Neural cell (in vitro differentiated cells): ENCODE results near the gene GIMAP2. TPM values are rescaled to one million over a fixed set of nuclear protein-coding genes. Genes with fewer than 3 reads are reported as not detected.

Source experiments
- H2AFZ ChIP-seq: fragments of 200-600, 300-800 bp; sonication (generic), shearing (Covaris generic); 2 replicates; pipeline ENCODE4 v1.6.0; 2014; ENCODE audit warnings: low read depth, mild to moderate bottlenecking, antibody characterized with exemption, low read length, moderate library complexity
- H3F3A ChIP-seq: fragments of 200-600 bp; shearing (Covaris generic); 2 replicates; pipeline ENCODE4 v1.6.1; 2016; ENCODE audit warnings: mild to moderate bottlenecking, moderate library complexity, mixed read lengths, antibody characterized with exemption, low read length; ENCODE audit not compliant: insufficient read depth, poor library complexity, severe bottlenecking
- H3K27ac ChIP-seq: fragments of 200-600, 300-800 bp; sonication (generic), shearing (Covaris generic); 2 replicates; pipeline ENCODE4 v1.5.1; 2014; ENCODE audit warnings: mild to moderate bottlenecking, low read length, moderate library complexity
- H3K27me3 ChIP-seq: fragments of 300-800, 200-600 bp; sonication (generic), shearing (Covaris generic); 2 replicates; pipeline ENCODE4 v1.6.0; 2014; ENCODE audit warnings: mild to moderate bottlenecking, low read depth, low read length, moderate library complexity; ENCODE audit not compliant: insufficient read depth
- H3K36me3 ChIP-seq: fragments of 300-800, 200-600 bp; sonication (generic), shearing (Covaris generic); 2 replicates; pipeline ENCODE4 v1.5.1; 2014; ENCODE audit warnings: mild to moderate bottlenecking, antibody characterized with exemption, low read length, moderate library complexity; ENCODE audit not compliant: insufficient read depth
- H3K4me2 ChIP-seq: fragments of 300-800, 200-600 bp; sonication (generic), shearing (Covaris generic); 2 replicates; pipeline ENCODE4 v1.6.0; 2014; ENCODE audit warnings: mild to moderate bottlenecking, low read length
- H3K4me3 ChIP-seq: fragments of 300-800, 200-600 bp; sonication (generic), shearing (Covaris generic); 2 replicates; pipeline ENCODE4 v1.5.1; 2014; ENCODE audit warnings: mild to moderate bottlenecking, low read length, moderate library complexity
- H3K79me2 ChIP-seq: fragments of 200-600 bp; shearing (Covaris generic); replicated peaks from 2 replicates; pipeline ENCODE4 v1.6.0; 2014; ENCODE audit warnings: mild to moderate bottlenecking, low read length, moderate library complexity; ENCODE audit not compliant: insufficient read depth
- H3K9ac ChIP-seq: fragments of 300-800, 200-600 bp; sonication (generic), shearing (Covaris generic); 2 replicates; pipeline ENCODE4 v1.6.1; 2016; ENCODE audit warnings: mild to moderate bottlenecking, low read length, mixed read lengths
- H3K9me2 ChIP-seq: fragments of 200-600 bp; shearing (Covaris generic); 2 replicates; pipeline ENCODE4 v1.6.1; 2016; ENCODE audit warnings: mild to moderate bottlenecking, low read length, mixed read lengths; ENCODE audit not compliant: insufficient read depth
- H3K9me3 ChIP-seq: fragments of 200-600, 300-800 bp; sonication (generic), shearing (Covaris generic); 2 replicates; pipeline ENCODE4 v1.6.1; 2016; ENCODE audit warnings: mild to moderate bottlenecking, mixed run types, low read length, moderate library complexity, mixed read lengths
- H4K20me1 ChIP-seq: fragments of 200-600 bp; shearing (Covaris generic); 2 replicates; pipeline ENCODE4 v1.6.1; 2016; ENCODE audit warnings: mild to moderate bottlenecking, mixed run types; ENCODE audit not compliant: insufficient read depth
- EP300 ChIP-seq: fragments of 450-650 bp; conservative IDR thresholded peaks from 2 replicates; pipeline ENCODE4 v1.6.1; 2014; ENCODE audit warnings: antibody characterized with exemption, mild to moderate bottlenecking, moderate library complexity; ENCODE audit not compliant: poor library complexity, severe bottlenecking
- EZH2 ChIP-seq: fragments of 200-600, 300-800 bp; shearing (Covaris generic), sonication (generic); IDR thresholded peaks from 2 replicates; pipeline ENCODE4 v1.6.1; 2014; ENCODE audit warnings: antibody characterized with exemption, low read length, borderline replicate concordance, mild to moderate bottlenecking; ENCODE audit not compliant: insufficient read depth, poor library complexity, severe bottlenecking
- MXI1 ChIP-seq: fragments of 450-650 bp; conservative IDR thresholded peaks from 2 replicates; pipeline ENCODE4 v1.6.1; 2014; ENCODE audit warnings: antibody characterized with exemption, mild to moderate bottlenecking; ENCODE audit not compliant: poor library complexity, severe bottlenecking
- POLR2AphosphoS5 ChIP-seq: IDR thresholded peaks from 2 replicates; pipeline ENCODE4 v1.6.1; 2012
- RAD21 ChIP-seq: fragments of 450-650 bp; conservative IDR thresholded peaks from 2 replicates; pipeline ENCODE4 v1.6.1; 2014; ENCODE audit warnings: antibody characterized with exemption, mild to moderate bottlenecking, moderate library complexity
- SMC3 ChIP-seq: fragments of 450-650 bp; conservative IDR thresholded peaks from 2 replicates; pipeline ENCODE4 v1.6.1; 2014; ENCODE audit warnings: antibody characterized with exemption, mild to moderate bottlenecking, moderate library complexity; ENCODE audit not compliant: poor library complexity
- TAF1 ChIP-seq: IDR thresholded peaks from 2 replicates; pipeline ENCODE4 v1.6.1; 2012; ENCODE audit warnings: low read depth
- polyA plus RNA-seq: library from polyadenylated mRNA; depleted of rRNA; stranded (reverse); fragments of >200 nt; gene quantifications from 2 replicates; pipeline ENCODE4 v1.2.3, GENCODE V29; 2014
- TF ChIP-seq, protein P1 (sequence below): fragments of 450-650 bp; IDR thresholded peaks from 2 replicates; pipeline ENCODE4 v1.5.1; 2014; ENCODE audit warnings: antibody characterized with exemption, mild to moderate bottlenecking, moderate library complexity; ENCODE audit not compliant: poor library complexity, severe bottlenecking
- TF ChIP-seq, protein P2 (sequence below): IDR thresholded peaks from 2 replicates; pipeline ENCODE4 v1.6.1; 2012; ENCODE audit warnings: borderline replicate concordance

The GIMAP2 gene
- polyA plus RNA-seq, 1 donor from 2014 or later = not detected

DNA sequence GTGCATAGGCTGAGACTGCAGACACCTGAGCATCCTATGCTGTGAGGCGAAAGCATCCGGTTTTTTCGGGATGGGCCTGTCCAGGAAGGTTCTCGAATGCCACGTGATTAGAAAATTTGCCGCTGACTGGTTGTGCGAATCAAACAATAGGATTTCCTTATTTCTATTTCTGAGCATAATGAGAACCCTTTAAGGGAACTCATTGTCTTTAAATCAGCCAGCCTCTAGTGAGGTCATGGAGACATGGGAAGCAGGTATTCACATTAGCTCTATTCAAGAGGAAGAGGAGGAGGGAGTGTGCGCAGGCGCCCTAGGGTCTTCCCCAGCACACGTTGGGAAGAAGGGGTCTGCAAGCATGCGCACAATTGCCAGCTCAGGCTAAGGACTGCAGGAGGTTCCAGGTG, 36.5 kb downstream of the GIMAP2 start:
- Histone ChIP-seq H3K27ac (no peak overlapping the region), H3K9ac (no peak overlapping the region), H4K20me1 (no peaks in the 10 kb centered on the region), H3K79me2 (no peaks in the 10 kb centered on the region), H3K9me3 (no peaks in the 10 kb centered on the region), H3K36me3 (no peaks in the 10 kb centered on the region), H2AFZ (no peak overlapping the region), H3K27me3 (no peaks in the 10 kb centered on the region), H3K9me2 (no peaks in the 10 kb centered on the region), H3K4me2 (no peak overlapping the region), H3K4me3 (no peak overlapping the region), H3F3A (no peaks in the 10 kb centered on the region)
- no peak for TF ChIP-seq TAF1
- no peak for TF ChIP-seq EZH2
- TF ChIP-seq, protein P1, sequence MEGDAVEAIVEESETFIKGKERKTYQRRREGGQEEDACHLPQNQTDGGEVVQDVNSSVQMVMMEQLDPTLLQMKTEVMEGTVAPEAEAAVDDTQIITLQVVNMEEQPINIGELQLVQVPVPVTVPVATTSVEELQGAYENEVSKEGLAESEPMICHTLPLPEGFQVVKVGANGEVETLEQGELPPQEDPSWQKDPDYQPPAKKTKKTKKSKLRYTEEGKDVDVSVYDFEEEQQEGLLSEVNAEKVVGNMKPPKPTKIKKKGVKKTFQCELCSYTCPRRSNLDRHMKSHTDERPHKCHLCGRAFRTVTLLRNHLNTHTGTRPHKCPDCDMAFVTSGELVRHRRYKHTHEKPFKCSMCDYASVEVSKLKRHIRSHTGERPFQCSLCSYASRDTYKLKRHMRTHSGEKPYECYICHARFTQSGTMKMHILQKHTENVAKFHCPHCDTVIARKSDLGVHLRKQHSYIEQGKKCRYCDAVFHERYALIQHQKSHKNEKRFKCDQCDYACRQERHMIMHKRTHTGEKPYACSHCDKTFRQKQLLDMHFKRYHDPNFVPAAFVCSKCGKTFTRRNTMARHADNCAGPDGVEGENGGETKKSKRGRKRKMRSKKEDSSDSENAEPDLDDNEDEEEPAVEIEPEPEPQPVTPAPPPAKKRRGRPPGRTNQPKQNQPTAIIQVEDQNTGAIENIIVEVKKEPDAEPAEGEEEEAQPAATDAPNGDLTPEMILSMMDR = no peak
- TF ChIP-seq POLR2AphosphoS5 = no peak
- no peak for TF ChIP-seq EP300
- TF ChIP-seq, protein P2, sequence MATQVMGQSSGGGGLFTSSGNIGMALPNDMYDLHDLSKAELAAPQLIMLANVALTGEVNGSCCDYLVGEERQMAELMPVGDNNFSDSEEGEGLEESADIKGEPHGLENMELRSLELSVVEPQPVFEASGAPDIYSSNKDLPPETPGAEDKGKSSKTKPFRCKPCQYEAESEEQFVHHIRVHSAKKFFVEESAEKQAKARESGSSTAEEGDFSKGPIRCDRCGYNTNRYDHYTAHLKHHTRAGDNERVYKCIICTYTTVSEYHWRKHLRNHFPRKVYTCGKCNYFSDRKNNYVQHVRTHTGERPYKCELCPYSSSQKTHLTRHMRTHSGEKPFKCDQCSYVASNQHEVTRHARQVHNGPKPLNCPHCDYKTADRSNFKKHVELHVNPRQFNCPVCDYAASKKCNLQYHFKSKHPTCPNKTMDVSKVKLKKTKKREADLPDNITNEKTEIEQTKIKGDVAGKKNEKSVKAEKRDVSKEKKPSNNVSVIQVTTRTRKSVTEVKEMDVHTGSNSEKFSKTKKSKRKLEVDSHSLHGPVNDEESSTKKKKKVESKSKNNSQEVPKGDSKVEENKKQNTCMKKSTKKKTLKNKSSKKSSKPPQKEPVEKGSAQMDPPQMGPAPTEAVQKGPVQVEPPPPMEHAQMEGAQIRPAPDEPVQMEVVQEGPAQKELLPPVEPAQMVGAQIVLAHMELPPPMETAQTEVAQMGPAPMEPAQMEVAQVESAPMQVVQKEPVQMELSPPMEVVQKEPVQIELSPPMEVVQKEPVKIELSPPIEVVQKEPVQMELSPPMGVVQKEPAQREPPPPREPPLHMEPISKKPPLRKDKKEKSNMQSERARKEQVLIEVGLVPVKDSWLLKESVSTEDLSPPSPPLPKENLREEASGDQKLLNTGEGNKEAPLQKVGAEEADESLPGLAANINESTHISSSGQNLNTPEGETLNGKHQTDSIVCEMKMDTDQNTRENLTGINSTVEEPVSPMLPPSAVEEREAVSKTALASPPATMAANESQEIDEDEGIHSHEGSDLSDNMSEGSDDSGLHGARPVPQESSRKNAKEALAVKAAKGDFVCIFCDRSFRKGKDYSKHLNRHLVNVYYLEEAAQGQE = no peak
- TF ChIP-seq MXI1 = no peak
- TF ChIP-seq RAD21 = no peak
- no peak for TF ChIP-seq SMC3

DNA sequence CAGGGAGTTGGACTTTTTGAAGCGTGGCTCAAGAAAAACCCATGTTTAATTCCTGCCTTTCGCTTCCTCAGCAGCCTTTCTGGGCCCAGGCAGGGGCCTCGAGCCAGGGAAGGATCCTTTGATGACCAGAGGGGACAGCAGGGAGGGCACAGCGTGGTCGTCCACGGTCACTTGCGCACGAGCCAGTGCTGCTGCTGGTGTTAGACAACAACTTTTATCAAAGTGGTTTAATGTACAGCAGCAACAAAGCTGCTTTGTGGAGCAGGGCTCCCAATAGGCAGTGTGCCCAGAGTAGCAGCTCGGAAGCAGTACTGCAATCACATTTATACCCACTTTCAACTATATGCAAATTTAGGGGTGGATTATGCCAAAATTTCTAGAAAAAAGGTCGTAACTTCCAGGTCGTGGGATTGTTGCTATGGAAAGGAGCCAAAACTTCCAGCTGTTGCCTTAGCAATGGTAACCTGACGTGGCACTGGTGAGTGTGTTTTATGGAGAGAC, 37.0 kb downstream of the GIMAP2 start:
- no peak overlapping the region for H3K9ac ChIP-seq
- no peaks in the 10 kb centered on the region for H3K36me3 ChIP-seq
- no peak overlapping the region for H3K4me3 ChIP-seq

More for the DNA sequence above, 37.0 kb downstream of the GIMAP2 start:
- H3K4me2 ChIP-seq = no peak overlapping the region
- no peak overlapping the region for H2AFZ ChIP-seq
- no peaks in the 10 kb centered on the region for H3K9me3 ChIP-seq
- H3K79me2 ChIP-seq = no peaks in the 10 kb centered on the region
- H4K20me1 ChIP-seq = no peaks in the 10 kb centered on the region
- TF ChIP-seq RAD21 (no peak), MXI1 (no peak), SMC3 (no peak), POLR2AphosphoS5 (no peak), EZH2 (no peak), EP300 (no peak)
- TF ChIP-seq, protein P1 = no peak
- no peak overlapping the region for H3K27ac ChIP-seq
- H3K27me3 ChIP-seq = no peaks in the 10 kb centered on the region
- H3F3A ChIP-seq = no peaks in the 10 kb centered on the region
- no peaks in the 10 kb centered on the region for H3K9me2 ChIP-seq
